ENCODE data around the gene STAG1. TPM values are rescaled to one million over a fixed set of nuclear protein-coding genes. Genes with fewer than 3 reads are reported as not detected.
A peak's percentile ranks its signal among the peaks of the same experiment; 100 is the strongest.
"Not testable (repeated sequence)": the region's sequence is repeated elsewhere in the genome, so short reads cannot be mapped to it uniquely, and the experiment has no call there.

STAG1 gene
- polyA plus RNA-seq, 3 donors from 2014 or later, result 11.8 to 22.6 (median 14.6) TPM

- Mint-ChIP-seq H3K27ac (peak overlapping the region in 1 of 6 donors; percentile 38), H3K4me1 (no peaks in the 10 kb centered on the region), H3K27me3 (ENCODE audit: low read depth in 3 of 3) (peaks cover 0 to 1% (median 0%) of the 10 kb centered on the region in 3 donors), H3K9me3 (no peaks in the 10 kb centered on the region), H3K4me3 (no peak overlapping the region), H3K36me3 (peaks cover 20 to 29% (median 26%) of the 10 kb centered on the region in 3 donors)
- DNase-seq, result no peak
Measured at GRCh38 chr3:136350557-136350956, 401.6 kb downstream of the STAG1 start.

- no peak overlapping the region for H3K4me3 Mint-ChIP-seq
- H3K36me3 Mint-ChIP-seq, result peaks cover 16 to 25% (median 23%) of the 10 kb centered on the region in 3 donors
- DNase-seq, result no peak
- no peak overlapping the region for H3K27ac Mint-ChIP-seq
- peaks cover 0 to 1% (median 0%) of the 10 kb centered on the region in 3 donors for H3K27me3 Mint-ChIP-seq (ENCODE audit: low read depth in 3 of 3)
- H3K9me3 Mint-ChIP-seq, result no peaks in the 10 kb centered on the region
- H3K4me1 Mint-ChIP-seq, result no peaks in the 10 kb centered on the region
Measured at GRCh38 chr3:136350132-136350531, 402.0 kb downstream of the STAG1 start.

GRCh38 chr3:136346486-136346885, 405.7 kb downstream of the STAG1 start:
- no peak overlapping the region for H3K4me3 Mint-ChIP-seq
- H3K36me3 Mint-ChIP-seq, result peaks cover 8 to 29% (median 16%) of the 10 kb centered on the region in 3 donors
- DNase-seq, result no peak
- H3K27ac Mint-ChIP-seq, result no peak overlapping the region
- peaks cover 0 to 1% (median 0%) of the 10 kb centered on the region in 3 donors for H3K27me3 Mint-ChIP-seq (ENCODE audit: low read depth in 3 of 3)
- H3K4me1 Mint-ChIP-seq, result no peaks in the 10 kb centered on the region
- H3K9me3 Mint-ChIP-seq, result no peaks in the 10 kb centered on the region

- peaks cover 0 to 1% (median 0%) of the 10 kb centered on the region in 3 donors for H3K27me3 Mint-ChIP-seq (ENCODE audit: low read depth in 3 of 3)
- peak overlapping the region in 3 of 6 donors; percentile 13 to 73 (median 14) for H3K27ac Mint-ChIP-seq
- no peaks in the 10 kb centered on the region for H3K4me1 Mint-ChIP-seq
- peaks cover 19 to 39% (median 22%) of the 10 kb centered on the region in 3 donors for H3K36me3 Mint-ChIP-seq
- H3K4me3 Mint-ChIP-seq, result no peak overlapping the region
- H3K9me3 Mint-ChIP-seq, result no peaks in the 10 kb centered on the region
- no peak for DNase-seq
Measured at GRCh38 chr3:136343873-136344555, 408.2 kb downstream of the STAG1 start.

- Mint-ChIP-seq H3K27ac (peak overlapping the region in 2 of 6 donors; percentile 13 to 14), H3K36me3 (peaks cover 13 to 38% (median 18%) of the 10 kb centered on the region in 3 donors), H3K4me3 (no peak overlapping the region), H3K4me1 (no peaks in the 10 kb centered on the region), H3K27me3 (ENCODE audit: low read depth in 3 of 3) (peaks cover 0 to under 1% (median 0%) of the 10 kb centered on the region in 3 donors), H3K9me3 (no peaks in the 10 kb centered on the region)
- DNase-seq, result no peak
Measured at GRCh38 chr3:136343446-136343845, 408.7 kb downstream of the STAG1 start.

- H3K9me3 Mint-ChIP-seq, result no peaks in the 10 kb centered on the region
- no peaks in the 10 kb centered on the region for H3K4me1 Mint-ChIP-seq
- peaks cover 0 to 2% (median 0%) of the 10 kb centered on the region in 3 donors for H3K27me3 Mint-ChIP-seq (ENCODE audit: low read depth in 3 of 3)
- peaks cover 22 to 63% (median 23%) of the 10 kb centered on the region in 3 donors for H3K36me3 Mint-ChIP-seq
- no peak for DNase-seq
- peak overlapping the region in 3 of 6 donors; percentile 2 to 36 (median 12) for H3K27ac Mint-ChIP-seq
- H3K4me3 Mint-ChIP-seq, result no peak overlapping the region
Measured at GRCh38 chr3:136336329-136337100, 415.7 kb downstream of the STAG1 start.

- H3K27ac Mint-ChIP-seq; DNase-seq; H3K4me1 Mint-ChIP-seq; H3K9me3 Mint-ChIP-seq; H3K4me3 Mint-ChIP-seq; H3K27me3 Mint-ChIP-seq (ENCODE audit: low read depth in 3 of 3): not testable (repeated sequence)
- peaks cover 13 to 57% (median 16%) of the 10 kb centered on the region in 3 donors for H3K36me3 Mint-ChIP-seq
Measured at GRCh38 chr3:136334726-136335125, 417.5 kb downstream of the STAG1 start.

- Mint-ChIP-seq H3K36me3 (peaks cover 14 to 59% (median 15%) of the 10 kb centered on the region in 3 donors), H3K27ac (peak overlapping the region in 4 of 6 donors; percentile 34 to 66 (median 42)), H3K27me3 (ENCODE audit: low read depth in 3 of 3) (peaks cover 0 to 2% (median 0%) of the 10 kb centered on the region in 3 donors), H3K9me3 (no peaks in the 10 kb centered on the region), H3K4me1 (no peaks in the 10 kb centered on the region), H3K4me3 (no peak overlapping the region)
- DNase-seq, result no peak
Measured at GRCh38 chr3:136334209-136334608, 418.0 kb downstream of the STAG1 start.

- Mint-ChIP-seq H3K9me3 (no peaks in the 10 kb centered on the region), H3K4me1 (no peaks in the 10 kb centered on the region), H3K36me3 (peaks cover 17 to 59% (median 22%) of the 10 kb centered on the region in 3 donors), H3K27ac (peak overlapping the region in 3 of 6 donors; percentile 29 to 69 (median 65)), H3K4me3 (no peak overlapping the region), H3K27me3 (ENCODE audit: low read depth in 3 of 3) (peaks cover 0 to 2% (median 0%) of the 10 kb centered on the region in 3 donors)
- no peak for DNase-seq
Measured at GRCh38 chr3:136332776-136333175, 419.4 kb downstream of the STAG1 start.

- Mint-ChIP-seq H3K27ac (peak overlapping the region in 1 of 6 donors; percentile 29), H3K27me3 (ENCODE audit: low read depth in 3 of 3) (peaks cover 0 to 2% (median 0%) of the 10 kb centered on the region in 3 donors)
- DNase-seq, result no peak
Measured at GRCh38 chr3:136332302-136332701, 419.9 kb downstream of the STAG1 start.

GRCh38 chr3:136330900-136331299, 421.3 kb downstream of the STAG1 start:
- Mint-ChIP-seq H3K4me1 (no peaks in the 10 kb centered on the region), H3K27ac (no peak overlapping the region), H3K27me3 (ENCODE audit: low read depth in 3 of 3) (no peaks in the 10 kb centered on the region), H3K9me3 (no peaks in the 10 kb centered on the region), H3K4me3 (no peak overlapping the region), H3K36me3 (peaks cover 25 to 64% (median 32%) of the 10 kb centered on the region in 3 donors)
- DNase-seq, result no peak

More at GRCh38 chr3:136332302-136332701, 419.9 kb downstream of the STAG1 start:
- Mint-ChIP-seq H3K4me1 (no peaks in the 10 kb centered on the region), H3K36me3 (peaks cover 16 to 55% (median 25%) of the 10 kb centered on the region in 3 donors), H3K9me3 (no peaks in the 10 kb centered on the region), H3K4me3 (no peak overlapping the region)

GRCh38 chr3:136329593-136329992, 422.6 kb downstream of the STAG1 start:
- DNase-seq, result no peak
- Mint-ChIP-seq H3K27ac (no peak overlapping the region), H3K4me1 (no peaks in the 10 kb centered on the region), H3K9me3 (peaks cover 0 to under 1% (median under 1%) of the 10 kb centered on the region in 6 donors), H3K27me3 (ENCODE audit: low read depth in 3 of 3) (no peaks in the 10 kb centered on the region), H3K4me3 (no peak overlapping the region), H3K36me3 (peaks cover 30 to 62% (median 38%) of the 10 kb centered on the region in 3 donors)

GRCh38 chr3:136327671-136328070, 424.5 kb downstream of the STAG1 start:
- H3K9me3 Mint-ChIP-seq, result peaks cover 7 to 19% (median 15%) of the 10 kb centered on the region in 6 donors
- no peak overlapping the region for H3K27ac Mint-ChIP-seq
- H3K36me3 Mint-ChIP-seq, result peaks cover 40 to 61% (median 49%) of the 10 kb centered on the region in 3 donors

GRCh38 chr3:136326316-136326715, 425.9 kb downstream of the STAG1 start:
- Mint-ChIP-seq H3K4me1 (no peaks in the 10 kb centered on the region), H3K36me3 (peaks cover 53 to 67% (median 63%) of the 10 kb centered on the region in 3 donors), H3K27ac (no peak overlapping the region), H3K27me3 (ENCODE audit: low read depth in 3 of 3) (no peaks in the 10 kb centered on the region), H3K4me3 (no peak overlapping the region), H3K9me3 (peaks cover 21 to 33% (median 28%) of the 10 kb centered on the region in 6 donors)
- no peak for DNase-seq

More at GRCh38 chr3:136327671-136328070, 424.5 kb downstream of the STAG1 start:
- Mint-ChIP-seq H3K4me1 (no peaks in the 10 kb centered on the region), H3K27me3 (ENCODE audit: low read depth in 3 of 3) (no peaks in the 10 kb centered on the region), H3K4me3 (no peak overlapping the region)
- DNase-seq, result no peak
